NB4 (cell line): ENCODE results near the gene GRM5.
"Not testable (repeated sequence)": the region's sequence is repeated elsewhere in the genome, so short reads cannot be mapped to it uniquely, and the experiment has no call there.

Source experiments
- MYC ChIP-seq: IDR thresholded peaks from 2 replicates; pipeline ENCODE4 v1.6.1; 2011; ENCODE audit warnings: low read depth, low read length
- POLR2A ChIP-seq: IDR thresholded peaks from 2 replicates; pipeline ENCODE4 v1.6.1; 2011; ENCODE audit warnings: mild to moderate bottlenecking; ENCODE audit not compliant: insufficient read length; ENCODE audit errors: extremely low read depth
- TF ChIP-seq, protein P1 (sequence below): IDR thresholded peaks from one replicate; pipeline ENCODE4 v1.5.1; 2012; ENCODE audit warnings: low read depth, low read length

DNA sequence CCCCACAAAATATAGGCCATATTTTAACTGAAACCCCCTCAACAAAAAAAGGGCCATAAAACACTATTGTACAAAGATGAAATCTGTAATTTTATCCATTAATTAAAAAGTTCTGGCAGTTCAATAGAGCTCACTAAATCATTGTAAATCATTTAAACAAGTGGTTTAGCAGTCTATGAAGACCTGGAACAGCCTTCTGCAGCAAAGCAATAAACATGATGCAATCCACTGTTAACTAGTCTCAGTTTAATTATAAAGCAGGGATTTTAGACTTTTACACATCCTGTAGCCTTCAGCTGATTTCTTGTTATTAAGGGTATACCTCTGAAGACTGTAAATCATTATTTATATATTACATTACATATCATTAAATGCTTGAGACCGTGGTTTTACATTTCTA is 8.4 kb downstream of the GRM5 start:
- TF ChIP-seq, protein P1, sequence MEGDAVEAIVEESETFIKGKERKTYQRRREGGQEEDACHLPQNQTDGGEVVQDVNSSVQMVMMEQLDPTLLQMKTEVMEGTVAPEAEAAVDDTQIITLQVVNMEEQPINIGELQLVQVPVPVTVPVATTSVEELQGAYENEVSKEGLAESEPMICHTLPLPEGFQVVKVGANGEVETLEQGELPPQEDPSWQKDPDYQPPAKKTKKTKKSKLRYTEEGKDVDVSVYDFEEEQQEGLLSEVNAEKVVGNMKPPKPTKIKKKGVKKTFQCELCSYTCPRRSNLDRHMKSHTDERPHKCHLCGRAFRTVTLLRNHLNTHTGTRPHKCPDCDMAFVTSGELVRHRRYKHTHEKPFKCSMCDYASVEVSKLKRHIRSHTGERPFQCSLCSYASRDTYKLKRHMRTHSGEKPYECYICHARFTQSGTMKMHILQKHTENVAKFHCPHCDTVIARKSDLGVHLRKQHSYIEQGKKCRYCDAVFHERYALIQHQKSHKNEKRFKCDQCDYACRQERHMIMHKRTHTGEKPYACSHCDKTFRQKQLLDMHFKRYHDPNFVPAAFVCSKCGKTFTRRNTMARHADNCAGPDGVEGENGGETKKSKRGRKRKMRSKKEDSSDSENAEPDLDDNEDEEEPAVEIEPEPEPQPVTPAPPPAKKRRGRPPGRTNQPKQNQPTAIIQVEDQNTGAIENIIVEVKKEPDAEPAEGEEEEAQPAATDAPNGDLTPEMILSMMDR = not testable (repeated sequence)
- TF ChIP-seq POLR2A, MYC: not testable (repeated sequence)
